HG02981 (cell line): ENCODE measurements around the gene ZNF614.
"Not testable (repeated sequence)": the region's sequence is repeated elsewhere in the genome, so short reads cannot be mapped to it uniquely, and the experiment has no call there.

Experiments
- ATAC-seq: cut with Tn5 transposase; IDR thresholded peaks from one replicate; pipeline ENCODE4 v1.9.1; 2021; ENCODE audit warnings: mild to moderate bottlenecking, moderate library complexity; ENCODE audit not compliant: unreplicated experiment

The ZNF614 gene

DNA sequence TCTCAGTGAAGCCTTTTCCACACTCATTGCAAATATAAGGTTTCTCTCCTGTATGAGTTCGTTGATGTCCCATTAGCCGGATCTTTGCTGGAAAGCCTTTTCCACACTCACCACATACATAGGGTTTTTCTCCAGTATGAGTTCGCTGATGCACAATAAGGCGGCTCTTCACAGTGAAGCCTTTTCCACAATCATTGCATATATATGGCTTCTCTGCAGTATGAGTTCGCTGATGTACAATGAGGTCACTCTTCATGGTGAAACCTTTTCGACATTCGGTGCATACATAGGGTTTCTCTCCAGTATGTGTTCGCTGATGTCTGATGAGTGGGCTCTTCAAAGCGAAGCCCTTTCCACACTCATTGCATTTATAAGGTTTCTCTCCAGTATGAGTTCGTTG lies 34.8 kb downstream of the ZNF614 start:
- no peak for ATAC-seq

- ATAC-seq: peak; percentile 76
These were observed 41.6 kb downstream of the ZNF614 start, which contains the start of gene ZNF350 for GRCh38 chr19:51986309-51987291. Gene ZNF350 (minus strand): TSS chr19:51986840. CDS start chr19:51974360, 12,480 bp downstream.

DNA sequence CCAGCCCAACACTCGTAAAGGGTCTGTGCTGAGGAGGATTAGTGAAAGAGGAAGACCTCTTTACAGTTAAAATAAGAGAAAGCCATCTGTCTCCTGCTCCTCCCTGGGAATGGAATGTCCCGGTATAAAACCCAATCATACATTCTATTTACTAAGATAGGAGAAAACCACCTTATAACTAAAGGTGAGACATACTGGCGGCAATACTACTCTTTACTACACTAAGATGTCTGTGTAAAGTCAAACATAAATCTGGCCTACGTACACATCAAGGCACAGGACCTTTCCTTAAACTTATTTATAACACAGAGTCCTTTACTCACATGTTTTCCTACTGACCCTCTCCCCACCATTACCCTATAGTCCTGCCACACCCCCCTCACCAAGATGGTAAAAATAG lies 44.8 kb downstream of the ZNF614 start:
- ATAC-seq: no peak

DNA sequence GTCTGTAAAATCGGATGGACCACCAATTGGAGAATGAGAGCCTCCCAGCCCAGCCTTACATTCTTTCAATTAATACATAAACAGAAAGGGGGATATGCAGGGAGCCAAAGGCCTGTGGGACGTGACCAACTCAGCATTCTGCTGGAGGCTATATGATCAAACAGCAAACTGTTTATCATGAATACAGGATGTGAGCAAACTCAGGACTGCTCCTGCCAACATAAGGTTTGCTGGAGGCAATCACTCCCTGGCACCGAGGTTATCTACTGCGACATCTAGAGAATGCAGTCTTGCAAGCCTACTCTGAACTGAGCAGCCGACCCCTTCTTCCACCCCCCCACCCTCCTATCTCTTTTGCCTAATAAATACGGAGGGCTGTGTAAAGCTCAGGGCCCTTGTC lies 47.3 kb downstream of the ZNF614 start:
- not testable (repeated sequence) for ATAC-seq

DNA sequence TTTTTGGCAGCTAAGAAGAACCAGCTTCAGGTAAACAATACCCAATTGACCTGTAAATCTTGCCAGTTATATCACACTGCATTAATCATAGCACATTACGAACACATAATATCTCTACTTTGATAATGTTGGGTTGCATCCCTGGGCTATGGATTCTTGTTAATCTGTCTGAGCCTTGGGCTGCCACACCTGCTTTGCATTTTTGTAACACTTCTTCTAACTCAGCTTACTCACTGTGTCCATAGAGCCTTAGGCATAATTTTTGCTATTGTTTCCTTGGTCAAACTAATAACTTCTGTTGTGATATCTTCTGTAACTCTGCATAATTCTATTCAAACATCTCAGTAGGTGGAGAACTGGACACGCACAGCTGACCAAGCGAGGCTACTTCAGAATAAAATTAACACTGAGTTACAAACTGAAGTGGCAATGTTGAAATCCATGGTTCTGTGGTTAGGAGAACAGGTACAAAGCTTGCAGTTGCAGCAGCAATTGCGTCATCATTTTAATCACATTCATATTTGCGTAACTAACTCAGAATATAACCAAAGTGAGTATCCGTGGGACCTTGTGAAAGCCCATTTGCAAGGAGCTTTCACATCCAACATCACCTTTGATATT lies 48.0 kb downstream of the ZNF614 start:
- no peak for ATAC-seq

GRCh38 chr19:51978882-51979281 lies 49.3 kb downstream of the ZNF614 start:
- ATAC-seq: no peak

- ATAC-seq: no peak
These were observed 50.8 kb downstream of the ZNF614 start for GRCh38 chr19:51977346-51977745.

DNA sequence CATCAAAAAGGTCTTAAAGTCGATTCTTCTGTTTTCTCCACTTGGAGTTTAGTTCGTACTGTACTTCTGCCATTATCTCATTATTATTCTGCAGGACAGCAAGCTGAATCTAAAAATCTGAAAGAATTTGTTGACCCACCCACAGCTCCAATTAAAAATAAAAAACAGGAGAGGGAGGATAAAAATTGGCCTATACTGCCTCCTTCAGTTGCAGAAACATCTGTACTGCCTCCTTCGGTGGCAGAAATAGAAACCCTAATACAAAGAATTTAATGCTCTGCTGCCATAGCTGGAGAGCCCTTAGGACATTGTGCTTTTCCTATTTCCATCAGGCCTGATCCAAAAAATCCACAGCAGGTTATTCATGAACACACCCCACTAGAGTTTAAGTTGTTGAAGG lies 51.3 kb downstream of the ZNF614 start:
- no peak for ATAC-seq

DNA sequence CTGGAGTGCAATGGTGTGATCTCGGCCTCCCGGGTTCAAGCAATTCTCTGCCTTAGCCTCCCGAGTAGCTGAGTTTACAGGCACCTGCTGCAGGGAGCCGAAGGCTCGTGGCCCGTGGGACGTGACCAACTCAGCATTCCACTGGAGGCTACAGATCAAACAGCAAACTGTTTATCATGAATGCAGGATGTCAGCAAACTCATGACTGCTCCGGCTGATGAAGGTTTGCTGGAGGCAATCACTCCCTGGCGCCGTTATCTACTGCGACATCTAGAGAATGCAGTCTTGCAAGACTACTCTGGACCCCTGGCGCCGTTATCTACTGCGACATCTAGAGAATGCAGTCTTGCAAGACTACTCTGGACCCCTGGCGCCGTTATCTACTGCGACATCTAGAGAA lies 52.4 kb downstream of the ZNF614 start:
- ATAC-seq: not testable (repeated sequence)

DNA sequence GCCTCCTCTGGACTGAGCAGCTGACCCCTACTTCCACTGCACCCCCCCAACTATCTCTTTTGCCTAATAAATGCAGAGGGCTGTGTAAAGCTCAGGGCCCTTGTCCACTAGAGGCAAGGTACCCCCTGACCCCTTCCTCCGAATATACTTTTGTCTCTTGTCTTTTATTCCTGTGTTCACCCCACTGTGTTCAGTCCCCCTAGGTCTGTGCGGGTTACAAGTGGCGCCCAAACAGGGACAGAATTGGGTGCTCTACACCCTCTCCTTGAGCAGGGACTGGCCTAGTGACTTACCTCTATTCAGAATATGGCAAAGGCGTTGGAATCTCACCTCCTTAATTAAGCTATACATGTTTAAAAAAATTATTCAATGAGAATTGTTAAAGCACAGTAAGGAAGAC lies 56.6 kb downstream of the ZNF614 start:
- no peak for ATAC-seq

GRCh38 chr19:51970718-51971117 lies 57.5 kb downstream of the ZNF614 start:
- ATAC-seq: no peak

GRCh38 chr19:51965583-51965982 lies 62.6 kb downstream of the ZNF614 start:
- ATAC-seq: no peak
